ENCODE measurements around the gene STX10.
"Not testable (repeated sequence)": the region's sequence is repeated elsewhere in the genome, so short reads cannot be mapped to it uniquely, and the experiment has no call there.

Gene STX10, protein sequence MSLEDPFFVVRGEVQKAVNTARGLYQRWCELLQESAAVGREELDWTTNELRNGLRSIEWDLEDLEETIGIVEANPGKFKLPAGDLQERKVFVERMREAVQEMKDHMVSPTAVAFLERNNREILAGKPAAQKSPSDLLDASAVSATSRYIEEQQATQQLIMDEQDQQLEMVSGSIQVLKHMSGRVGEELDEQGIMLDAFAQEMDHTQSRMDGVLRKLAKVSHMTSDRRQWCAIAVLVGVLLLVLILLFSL
- 24.6 to 33.2 (median 29.6) reads per million in 4 donors for total RNA-seq

DNA sequence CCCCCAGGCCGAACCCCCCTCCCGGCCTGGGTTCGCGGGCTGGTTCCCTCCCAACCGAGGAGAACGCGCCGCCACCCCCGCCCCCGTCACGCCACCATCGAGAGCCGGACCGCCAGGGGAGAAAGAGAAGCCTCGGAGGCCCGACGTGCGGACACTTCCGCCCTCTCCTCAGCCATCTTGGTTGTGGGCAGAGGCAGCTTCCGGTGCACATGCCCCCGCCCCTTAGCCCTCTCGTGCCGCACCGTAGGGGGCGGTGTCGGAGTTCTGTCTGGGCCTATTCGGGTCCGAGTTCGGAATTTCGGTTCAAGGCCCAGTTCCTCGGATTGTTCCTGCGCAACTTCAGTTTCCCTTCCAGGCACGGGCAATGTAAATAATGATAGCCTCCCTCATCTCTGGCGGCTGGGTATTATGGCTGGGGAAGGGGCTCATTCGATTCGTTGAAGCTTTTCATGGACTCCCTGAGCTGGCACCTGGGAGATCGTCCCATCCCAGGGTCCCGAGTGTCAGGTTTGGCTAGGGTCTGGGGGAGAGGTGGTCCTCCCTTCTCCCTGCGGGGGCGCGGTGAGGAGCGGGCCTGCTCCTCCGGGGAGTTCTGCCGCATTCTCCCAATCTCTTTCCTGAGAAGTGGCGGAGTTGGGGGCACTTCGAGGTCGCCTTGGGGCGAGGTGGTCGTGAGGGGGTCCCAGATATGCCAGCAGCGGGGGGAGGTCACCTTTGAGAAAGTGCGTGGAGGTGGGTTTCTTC is at the start of gene STX10, which contains the start of gene IER2:
Gene STX10 (minus strand): TSS at position 189 of the 744 bp plus-strand sequence. CDS start 202 bp downstream, outside the sequence.
Gene IER2 (plus strand): TSS at position 225 of the 744 bp plus-strand sequence. CDS start 2,776 bp downstream, outside the sequence.
- peak; percentile 88 to 95 (median 91) for DNase-seq

DNA sequence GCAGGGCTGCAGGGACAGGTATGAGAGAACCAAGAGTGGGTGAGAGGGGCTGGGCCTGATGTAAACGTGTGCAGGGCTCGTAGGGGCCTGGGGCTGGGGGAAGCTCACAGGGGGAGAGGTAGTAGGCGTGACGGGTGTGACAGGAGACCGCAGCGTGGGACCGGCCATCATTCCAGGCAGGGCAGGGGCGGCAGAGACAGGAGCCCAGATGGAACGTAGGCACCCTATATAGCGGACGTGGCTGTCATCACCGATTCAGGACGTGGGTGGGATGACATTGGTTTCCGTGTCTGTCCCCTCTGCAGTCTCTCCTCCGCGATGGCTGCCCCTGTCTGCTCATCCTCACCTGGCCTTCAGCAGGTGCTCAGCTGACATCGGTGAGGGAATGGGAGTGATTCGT is 48.5 kb upstream of the STX10 start:
- no peak for DNase-seq

DNA sequence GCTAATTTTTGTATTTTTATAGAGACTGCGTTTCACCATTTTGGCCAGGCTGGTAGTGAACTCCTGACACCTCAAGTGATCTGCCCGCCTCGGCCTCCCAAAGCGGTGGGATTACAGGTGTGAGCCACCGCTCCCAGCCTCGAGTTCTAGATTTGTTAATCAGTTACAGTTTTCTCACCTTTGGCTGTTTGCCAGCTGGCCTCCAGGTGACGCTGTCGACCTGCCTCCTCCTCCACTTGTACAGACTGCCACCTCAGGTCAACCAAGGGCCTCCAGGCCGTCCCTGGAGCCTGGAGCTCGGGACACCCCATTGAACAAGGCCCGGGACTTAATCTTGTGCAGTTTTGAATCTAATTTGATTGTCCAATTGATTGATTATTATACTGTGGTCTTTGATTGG is 45.5 kb upstream of the STX10 start:
- DNase-seq: peak; percentile 28 to 61 (median 45)

DNA sequence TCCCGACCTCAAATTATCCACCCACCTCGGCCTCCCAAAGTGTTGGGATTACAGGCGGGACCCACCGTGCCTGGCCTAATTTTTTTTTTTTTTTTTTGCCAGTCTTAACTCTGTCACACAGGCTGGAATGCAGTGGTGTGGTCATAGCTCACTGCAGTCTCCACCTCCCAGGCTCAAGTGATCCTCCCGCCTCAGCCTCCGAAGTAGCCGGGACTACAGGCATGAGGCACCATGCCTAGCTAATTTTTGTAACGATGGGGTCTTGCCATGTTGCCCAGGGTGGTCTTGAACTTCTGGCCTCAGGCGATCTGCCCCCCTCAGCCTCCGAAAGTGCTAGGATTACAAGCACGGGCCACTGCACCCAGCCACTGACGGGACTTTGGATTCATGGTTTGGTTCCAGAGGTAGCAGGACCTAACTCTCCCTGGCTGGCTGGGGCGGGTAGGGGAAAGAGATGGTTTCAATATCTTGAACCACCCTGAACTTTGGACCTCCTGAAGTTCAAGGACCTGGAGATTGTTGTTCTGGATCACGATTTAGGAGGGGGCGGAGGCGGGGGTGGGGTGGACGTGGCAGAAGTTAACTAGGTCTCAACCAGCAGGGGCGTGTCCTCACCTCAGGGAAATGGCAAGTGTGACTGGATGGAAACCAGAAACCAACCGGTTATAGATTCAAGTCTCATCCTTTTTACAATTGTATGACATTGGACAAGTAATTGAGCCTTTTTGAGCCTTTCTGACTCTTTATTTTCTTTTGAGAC is 40.8 kb upstream of the STX10 start:
- no peak for DNase-seq

DNA sequence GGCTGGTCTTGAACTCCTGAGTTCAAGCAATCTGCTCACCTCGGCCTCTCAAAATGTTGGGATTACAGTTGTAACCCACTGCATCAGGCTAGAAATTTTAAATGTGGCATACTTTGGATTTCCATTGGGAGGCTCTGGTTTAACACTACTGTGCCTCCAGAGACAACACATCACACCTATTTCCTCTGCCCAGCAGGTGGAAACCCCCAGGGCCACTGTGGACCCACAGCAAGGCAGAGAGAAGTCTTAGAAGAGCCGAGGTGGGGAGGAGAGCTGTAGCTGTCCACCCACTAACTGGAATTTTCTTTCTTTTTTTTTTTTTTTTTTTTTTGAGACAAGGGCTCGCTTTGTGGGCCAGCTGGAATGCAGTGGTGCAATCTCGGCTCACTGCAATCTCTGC is 39.4 kb upstream of the STX10 start:
- no peak for DNase-seq

DNA sequence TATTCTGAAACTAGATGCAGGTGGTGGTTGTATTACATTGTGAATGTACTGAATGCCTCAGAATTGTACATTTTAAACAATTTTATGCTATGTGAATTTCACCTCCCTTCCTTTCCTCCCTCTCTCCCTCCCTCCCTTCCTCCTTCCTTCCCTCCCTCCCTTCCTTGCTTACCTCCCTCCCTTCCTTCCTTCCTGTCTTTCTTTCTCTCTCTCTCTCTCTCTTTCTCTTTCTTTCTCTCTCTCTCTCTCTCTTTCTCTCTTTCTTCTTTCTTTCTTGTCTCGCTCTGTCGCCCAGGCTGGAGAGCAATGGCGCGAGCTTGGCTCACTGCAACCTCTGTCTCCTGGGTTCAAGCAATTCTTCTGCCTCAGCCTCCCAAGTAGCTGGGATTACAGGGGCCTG is 37.2 kb upstream of the STX10 start:
- DNase-seq: no peak

DNA sequence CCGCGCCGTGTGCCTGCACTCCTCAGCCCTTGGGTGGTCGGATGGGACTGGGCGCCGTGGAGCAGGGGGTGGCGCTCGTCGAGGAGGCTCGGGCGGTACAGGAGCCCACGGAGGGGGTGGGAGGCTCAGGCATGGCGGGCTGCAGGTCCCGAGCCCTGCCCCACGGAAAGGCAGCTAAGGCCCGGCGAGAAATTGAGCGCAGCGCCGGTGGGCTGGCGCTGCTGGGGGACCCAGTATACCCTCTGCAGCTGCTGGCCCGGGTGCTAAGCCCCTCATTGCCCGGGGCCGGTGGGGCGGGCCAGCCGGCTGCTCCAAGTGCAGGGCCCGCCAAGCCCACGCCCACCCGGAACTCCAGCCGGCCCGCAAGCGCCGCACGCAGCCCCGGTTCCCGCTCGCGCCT is 36.5 kb upstream of the STX10 start:
- not testable (repeated sequence) for DNase-seq

DNA sequence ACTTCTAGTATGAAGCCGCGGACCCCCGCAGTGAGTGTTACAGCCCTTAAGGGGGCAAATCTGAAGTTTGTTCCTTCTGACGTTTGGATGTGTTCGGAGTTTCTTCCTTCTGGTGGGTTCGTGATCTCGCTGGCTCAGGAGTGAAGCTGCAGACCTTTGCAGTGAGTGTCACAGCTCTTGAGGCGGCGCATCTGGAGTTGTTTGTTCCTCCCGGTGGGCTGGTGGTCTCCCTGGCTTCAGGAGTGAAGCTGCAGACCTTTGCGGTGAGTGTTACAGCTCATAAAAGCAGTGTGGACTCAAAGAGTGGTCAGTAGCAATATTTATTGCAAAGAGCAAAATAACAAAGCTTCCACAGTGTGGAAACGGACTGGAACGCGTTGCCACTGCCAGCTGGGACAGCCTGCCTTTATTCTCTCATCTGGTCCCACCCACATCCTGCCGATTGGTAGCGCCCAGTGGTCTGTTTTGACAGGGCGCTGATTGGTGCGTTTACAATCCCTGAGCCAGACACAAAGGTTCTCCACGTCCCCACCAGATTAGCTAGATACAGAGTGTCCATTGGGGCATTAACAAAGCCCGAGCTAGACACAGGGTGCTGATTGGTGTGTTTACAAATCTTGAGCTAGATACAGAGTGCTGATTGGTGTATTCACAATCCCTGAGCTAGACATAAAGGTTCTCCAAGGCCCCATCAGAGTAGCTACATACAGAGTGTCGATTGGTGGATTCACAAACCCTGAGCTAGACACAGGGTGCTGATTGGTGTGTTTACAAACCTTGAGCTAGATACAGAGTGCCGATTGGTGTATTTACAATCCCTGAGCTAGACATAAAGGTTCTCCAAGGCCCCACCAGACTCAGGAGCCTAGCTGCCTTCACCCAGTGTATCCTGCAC is 35.8 kb upstream of the STX10 start:
- DNase-seq: not testable (repeated sequence)

DNA sequence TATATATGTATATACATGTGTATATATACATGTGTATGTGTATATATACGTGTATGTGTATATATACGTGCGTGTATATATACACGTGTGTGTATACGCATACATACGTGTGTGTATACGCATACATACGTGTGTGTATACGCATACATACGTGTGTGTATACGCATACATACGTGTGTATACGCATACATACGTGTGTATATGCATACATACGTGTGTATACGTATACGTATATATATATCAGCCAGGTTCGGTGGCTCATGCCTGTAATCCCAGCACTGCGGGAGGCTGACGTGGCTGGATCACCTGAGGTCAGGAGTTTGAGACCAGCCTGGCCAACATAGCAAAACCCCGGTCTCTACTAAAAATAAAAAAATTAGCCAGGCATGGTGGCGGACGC is 34.8 kb upstream of the STX10 start:
- not testable (repeated sequence) for DNase-seq

DNA sequence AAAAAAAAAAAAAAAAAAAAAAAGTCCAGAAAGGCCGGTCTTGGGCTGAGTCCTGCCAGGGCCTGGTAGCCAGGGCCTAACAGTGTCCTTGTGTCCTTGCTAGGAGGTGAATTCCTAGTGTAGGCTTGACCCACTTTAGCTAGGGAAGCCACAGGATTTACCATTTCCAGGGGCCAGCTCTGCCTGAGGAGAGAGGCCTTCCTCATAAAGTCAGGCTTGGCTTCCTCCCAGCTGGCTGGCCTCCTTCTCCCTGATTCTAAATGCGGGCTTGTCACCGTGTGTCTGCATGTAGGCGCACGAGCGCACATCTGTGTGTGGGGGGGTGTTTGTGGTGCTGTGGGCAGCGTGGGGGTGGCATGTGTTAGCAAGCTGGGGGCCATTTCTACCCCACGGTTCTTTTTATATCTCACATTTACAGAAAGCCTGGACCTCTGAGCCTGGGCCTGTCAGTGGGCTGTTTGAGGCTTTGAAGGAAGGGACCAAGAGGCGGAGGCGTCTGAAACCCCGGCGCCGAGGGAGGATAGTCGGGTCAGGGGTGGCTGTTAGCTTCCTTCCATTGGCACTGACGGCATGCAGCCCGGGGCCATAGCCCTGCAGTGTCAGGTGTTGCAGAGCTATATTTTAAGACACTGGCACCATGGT is 31.7 kb upstream of the STX10 start:
- DNase-seq: no peak

DNA sequence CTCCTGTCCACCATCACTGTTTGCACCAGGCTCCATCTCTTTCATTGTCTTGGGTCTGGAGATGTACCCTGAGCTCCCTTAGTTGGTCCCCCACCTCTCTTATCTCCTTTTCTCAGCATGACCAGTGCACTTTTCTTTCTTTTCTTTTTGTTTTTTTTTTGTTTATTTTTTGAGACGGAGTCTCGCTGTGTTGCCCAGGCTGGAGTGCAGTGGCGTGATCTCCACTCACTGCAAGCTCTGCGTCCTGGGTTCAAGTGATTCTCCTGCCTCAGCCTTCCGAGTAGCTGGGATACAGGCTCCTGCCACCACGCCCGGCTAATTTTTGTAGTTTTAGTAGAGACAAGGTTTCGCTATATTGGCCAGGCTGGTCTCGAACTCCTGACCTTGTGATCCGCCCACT is 28.1 kb upstream of the STX10 start:
- not testable (repeated sequence) for DNase-seq

DNA sequence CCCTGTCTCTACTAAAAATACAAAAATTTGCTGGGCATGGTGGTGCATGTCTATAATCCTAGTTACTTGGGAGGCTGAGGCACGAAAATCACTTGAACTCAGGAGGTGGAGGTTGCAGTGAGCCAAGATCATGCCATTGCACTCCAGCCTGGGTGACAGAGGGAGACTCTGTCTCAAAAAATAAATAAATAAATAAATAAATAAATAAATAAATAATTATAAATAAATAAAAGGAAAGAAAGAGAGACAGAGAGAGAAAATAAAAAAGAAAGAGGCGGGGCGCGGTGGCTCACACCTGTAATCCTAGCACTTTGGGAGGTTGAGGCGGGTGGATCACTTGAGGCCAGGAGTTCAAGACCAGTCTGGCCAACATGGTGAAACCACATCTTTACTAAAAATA is 27.4 kb upstream of the STX10 start:
- DNase-seq: not testable (repeated sequence)

DNA sequence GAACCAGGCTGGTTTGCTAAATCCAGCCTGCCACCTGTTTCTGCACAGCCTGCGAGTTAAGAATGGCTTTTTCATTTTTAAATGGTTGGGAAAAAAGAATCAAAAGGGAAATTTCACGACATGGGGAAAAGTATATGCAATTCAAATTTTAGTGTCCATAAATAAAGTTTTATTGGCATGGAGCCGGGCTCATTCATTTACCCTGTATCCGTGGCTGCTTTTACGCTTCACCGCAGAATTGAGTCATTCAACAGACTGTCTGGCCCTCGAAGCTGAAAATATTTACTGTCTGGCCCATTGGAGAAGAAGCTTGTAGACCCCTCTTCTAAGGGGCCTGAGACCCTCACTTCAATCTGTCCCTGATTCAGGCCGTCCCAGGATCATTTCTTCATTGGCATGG is 26.2 kb upstream of the STX10 start:
- DNase-seq: no peak

DNA sequence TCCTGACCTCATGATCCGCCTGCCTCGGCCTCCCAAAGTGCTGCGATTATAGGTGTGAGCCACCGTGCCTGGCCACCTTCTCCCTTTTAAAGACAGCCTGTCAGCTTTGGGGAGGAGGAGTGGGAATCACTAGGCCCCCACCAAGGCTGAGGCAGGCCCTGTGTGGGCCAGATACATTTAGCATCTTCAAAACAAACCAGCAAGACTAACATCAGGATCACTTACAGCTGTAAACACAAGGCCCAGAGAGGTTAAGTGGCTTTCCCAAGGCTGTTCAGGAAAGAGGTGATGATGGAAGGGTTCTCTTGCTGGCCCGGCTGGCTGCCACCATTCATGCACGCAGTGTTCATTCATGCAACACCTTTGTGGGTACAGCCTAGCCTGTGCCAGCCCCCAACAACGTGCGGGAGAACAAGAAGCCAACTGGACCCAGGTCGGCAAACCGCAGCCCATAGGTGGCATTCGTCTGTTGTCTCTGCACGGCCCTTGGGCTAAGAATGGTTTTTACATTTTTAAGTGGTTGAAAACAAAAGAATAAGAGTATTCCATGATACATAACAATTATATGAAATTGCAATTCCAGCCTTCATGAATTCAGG is 23.1 kb upstream of the STX10 start:
- no peak for DNase-seq

DNA sequence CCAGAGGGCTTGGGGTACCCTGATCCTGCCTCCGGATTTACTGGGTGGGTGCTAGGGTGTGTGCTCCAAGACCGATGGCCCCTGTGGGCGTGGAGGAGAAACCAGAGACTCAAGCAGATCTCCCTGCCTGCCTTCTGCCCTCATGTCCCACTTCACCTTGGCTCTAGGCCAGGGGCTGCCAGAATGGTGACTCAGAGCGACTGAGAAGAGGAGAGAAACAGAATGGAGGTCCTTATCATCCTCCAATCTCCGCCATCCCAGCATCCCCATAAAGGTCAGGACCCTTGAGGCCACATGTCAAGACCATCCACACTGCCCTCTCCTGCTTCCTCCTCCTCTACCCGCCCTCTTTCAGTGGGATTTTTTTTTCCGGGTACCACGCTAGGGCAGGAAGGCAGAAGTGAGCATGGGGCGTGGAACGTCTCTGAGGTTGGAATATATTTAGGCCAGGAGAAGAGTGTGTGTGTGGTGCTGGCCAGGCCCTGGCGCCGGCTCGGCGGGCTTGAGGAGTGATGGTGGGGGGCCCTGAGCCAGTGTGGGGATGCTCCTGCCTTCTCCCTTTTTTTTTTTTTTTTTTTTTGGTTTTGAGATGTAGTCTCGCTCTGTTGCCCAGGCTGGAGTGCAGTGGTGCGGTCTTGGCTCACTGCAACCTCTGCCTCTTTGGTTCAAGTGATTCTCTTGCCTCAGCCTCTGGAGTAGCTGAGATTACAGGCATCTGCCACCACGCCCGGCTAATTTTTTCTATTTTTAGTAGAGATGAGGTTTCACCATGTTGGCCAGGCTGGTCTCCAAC is 22.4 kb upstream of the STX10 start:
- DNase-seq: peak; percentile 36 to 60 (median 58)

DNA sequence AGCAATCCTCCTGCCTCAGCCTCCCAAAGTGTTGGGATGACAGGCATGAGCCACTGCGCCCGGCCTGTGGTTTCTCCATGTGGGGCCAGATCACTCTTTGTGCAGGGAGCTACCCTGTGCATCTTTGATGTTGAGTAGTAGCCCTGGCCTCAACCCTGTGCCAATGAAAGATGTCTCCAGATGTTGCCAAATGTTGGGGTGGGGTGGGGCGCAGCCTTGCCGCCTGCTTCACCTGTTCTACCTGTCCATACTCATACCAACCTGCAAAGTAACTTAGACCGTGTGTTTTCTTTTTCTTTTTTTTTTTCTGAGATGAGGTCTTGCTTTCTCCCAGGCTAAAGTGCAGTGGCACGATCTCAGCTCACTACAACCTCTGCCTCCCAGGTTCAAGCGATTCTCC is 21.0 kb upstream of the STX10 start:
- DNase-seq: no peak

DNA sequence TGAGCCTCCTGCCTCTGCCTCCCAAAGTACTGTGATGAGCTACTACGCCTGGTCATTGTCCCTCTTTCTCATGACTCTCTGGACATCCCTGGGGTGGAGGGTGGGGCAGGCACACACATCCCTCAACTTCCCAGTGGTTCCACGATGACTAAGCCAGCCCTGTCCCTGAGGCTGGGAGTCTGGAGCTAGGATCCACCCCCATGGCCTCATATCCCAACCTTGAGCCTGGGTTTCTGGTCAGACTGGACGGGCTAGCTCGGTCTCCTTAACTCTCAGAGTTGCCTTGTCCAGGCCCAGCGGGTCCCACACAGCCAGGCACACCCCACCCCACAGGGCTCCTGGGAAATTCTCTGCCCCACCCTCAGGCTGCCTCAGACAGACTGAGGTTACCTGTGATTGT is 19.6 kb upstream of the STX10 start:
- DNase-seq: no peak

DNA sequence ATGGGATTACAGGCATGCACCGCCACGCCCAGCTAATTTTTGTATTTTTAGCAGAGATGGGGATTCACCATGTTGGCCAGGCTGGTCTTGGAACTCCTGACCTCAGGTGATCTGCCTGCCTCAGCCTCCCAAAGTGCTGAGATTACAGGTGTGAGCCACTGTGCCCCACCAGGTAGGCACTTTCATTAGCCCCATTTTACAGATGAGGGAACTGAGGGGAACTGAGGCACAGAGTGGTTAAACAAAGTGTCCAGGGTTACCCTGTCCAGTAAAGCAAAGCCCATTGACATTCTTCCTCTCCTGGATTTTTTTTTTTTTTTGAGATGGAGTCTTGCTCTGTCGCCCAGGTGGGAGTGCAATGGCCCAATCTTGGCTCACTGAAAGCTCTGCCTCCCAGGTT is 16.0 kb upstream of the STX10 start:
- not testable (repeated sequence) for DNase-seq

DNA sequence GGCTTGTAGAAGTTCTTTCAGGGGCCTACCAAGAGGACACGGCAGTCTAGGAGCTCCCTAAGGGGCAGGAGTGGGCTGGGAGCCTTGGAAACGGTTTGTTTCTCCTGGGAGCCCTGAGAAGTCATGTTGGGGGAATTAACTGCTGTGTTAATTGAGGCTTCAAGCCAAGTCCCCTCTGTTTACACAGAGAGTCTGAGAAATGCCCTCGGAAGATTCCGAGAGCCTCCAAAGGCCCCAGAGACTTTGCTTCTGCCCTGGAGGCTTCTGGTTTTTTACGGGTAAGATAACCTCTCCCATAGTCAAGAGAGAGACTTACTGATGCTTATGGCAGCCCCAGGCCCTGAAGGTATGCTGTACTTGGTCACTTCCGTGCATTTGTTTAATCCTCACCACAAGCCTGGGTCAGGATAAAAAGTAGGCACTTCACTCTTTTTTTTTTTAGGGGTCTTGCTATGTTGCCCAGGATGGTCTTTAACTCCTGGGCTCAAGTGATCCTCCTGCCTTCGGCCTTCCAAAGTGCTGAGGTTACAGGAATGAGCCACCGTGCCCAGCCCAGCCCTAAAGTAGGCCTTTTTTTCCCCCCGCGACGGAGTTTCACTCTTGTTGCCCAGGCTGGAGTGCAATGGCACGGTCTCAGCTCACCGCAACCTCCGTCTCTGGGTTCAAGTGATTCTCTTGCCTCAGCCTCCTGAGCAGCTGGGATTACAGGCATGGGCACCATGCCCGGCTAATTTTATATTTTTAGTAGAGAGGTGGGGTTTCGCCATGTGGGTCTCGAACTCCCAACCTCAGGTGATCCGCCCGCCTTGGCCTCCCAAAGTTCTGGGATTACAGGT is 15.2 kb upstream of the STX10 start:
- DNase-seq: no peak

Measured in T-helper 1 cell (primary cell).